Measurements from ENCODE around the gene LRRC72.
"Not testable (repeated sequence)": the region's sequence is repeated elsewhere in the genome, so short reads cannot be mapped to it uniquely, and the experiment has no call there.

Gene LRRC72

DNA sequence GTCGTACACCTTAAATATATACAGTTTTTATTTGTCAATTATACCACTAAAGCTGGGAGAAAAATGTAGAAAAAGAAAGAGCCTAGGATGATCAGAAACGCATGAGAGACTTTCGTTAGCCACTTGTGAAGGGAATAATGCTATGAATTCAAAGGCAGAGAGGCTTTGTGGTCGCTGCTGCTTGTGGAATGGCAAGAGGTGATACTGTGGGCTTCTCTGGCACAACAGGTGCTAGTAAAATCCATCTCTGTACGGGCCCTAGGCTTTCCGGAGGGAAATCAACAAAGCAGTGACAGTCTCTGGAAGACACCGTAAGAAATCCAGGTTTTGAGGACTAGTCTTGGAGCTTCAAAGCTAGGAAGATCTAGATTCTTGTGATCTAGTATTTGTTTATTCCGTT, 52.6 kb downstream of the LRRC72 start:
- no peak for DNase-seq (ENCODE audit: low spot score)
- H3K4me3 Mint-ChIP-seq, result no peak overlapping the region
- H3K9me3 Mint-ChIP-seq, result no peaks in the 10 kb centered on the region
- H3K36me3 Mint-ChIP-seq (ENCODE audit: low read depth), result no peaks in the 10 kb centered on the region
- no peaks in the 10 kb centered on the region for H3K4me1 Mint-ChIP-seq (ENCODE audit: low read depth)
- no peak overlapping the region for H3K27ac Mint-ChIP-seq
- peaks cover 2% of the 10 kb centered on the region for H3K27me3 Mint-ChIP-seq (ENCODE audit: low read depth)

DNA sequence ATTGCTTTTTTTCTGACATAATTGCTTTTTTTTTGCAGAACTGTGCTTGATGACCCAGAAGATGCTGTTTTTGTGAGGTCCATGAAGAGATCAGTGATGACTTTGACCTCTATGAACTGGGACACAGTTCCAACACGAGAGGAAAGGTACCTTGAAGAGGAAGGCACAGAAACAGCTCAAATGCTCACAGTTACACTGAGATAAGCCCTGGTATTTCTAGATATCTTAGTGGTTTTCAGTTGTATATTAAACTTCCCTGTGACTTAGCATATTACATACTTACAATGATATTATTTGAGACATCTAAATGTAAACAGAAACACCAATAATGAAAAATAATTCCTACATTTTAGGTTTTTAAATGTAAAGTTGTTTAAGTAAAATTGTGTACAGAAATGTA, 54.7 kb downstream of the LRRC72 start:
- Mint-ChIP-seq H3K4me1 (ENCODE audit: low read depth) (no peaks in the 10 kb centered on the region), H3K36me3 (ENCODE audit: low read depth) (no peaks in the 10 kb centered on the region), H3K4me3 (no peak overlapping the region), H3K27ac (no peak overlapping the region), H3K27me3 (ENCODE audit: low read depth) (peaks cover 2% of the 10 kb centered on the region), H3K9me3 (no peaks in the 10 kb centered on the region)
- DNase-seq (ENCODE audit: low spot score), result no peak

DNA sequence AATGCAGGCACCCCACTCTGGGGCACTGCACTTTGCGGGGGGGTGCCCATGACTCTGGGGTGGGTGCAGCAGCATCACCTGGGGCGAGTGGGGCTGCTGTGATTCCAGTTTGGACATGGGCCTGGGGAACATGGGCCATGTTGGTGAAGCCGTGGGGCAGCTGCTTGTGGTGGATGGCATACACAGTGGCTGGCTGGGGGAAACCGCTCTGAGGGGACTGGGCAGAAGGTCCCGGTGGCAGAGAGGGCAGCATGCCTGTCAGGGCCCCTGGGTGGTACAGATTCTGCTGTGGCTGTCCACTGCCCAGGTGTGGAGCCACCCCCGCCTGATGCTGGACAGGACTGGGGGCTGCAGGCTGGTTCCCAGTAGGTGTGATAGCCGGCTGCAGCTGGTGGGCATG, 57.2 kb downstream of the LRRC72 start:
- Mint-ChIP-seq H3K36me3 (ENCODE audit: low read depth) (no peaks in the 10 kb centered on the region), H3K4me3 (no peak overlapping the region), H3K9me3 (no peaks in the 10 kb centered on the region), H3K4me1 (ENCODE audit: low read depth) (no peaks in the 10 kb centered on the region), H3K27me3 (ENCODE audit: low read depth) (no peaks in the 10 kb centered on the region), H3K27ac (no peak overlapping the region)
- no peak for DNase-seq (ENCODE audit: low spot score)

DNA sequence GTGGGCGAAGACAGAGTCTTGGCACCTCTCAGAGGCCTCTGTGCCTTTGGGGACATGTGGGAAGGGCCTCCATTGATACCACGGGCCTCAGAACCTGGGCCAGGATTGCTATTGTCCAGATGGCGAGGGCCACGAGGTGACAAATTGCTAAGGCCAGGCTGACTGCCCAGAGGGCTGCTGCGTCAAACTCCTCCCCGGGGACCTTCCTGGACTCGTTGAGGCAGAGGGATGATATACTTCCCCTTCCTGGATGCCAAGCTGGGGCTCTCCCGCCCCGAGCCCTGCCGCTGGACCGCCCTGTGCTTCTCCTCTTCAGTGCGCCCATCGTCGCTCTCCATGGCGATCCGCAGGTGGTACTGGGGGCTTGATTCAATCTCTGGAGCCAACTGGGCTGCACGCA, 58.9 kb downstream of the LRRC72 start:
- no peaks in the 10 kb centered on the region for H3K4me1 Mint-ChIP-seq (ENCODE audit: low read depth)
- no peaks in the 10 kb centered on the region for H3K27me3 Mint-ChIP-seq (ENCODE audit: low read depth)
- DNase-seq (ENCODE audit: low spot score), result no peak
- no peaks in the 10 kb centered on the region for H3K9me3 Mint-ChIP-seq
- no peak overlapping the region for H3K27ac Mint-ChIP-seq
- no peaks in the 10 kb centered on the region for H3K36me3 Mint-ChIP-seq (ENCODE audit: low read depth)
- H3K4me3 Mint-ChIP-seq, result no peak overlapping the region

DNA sequence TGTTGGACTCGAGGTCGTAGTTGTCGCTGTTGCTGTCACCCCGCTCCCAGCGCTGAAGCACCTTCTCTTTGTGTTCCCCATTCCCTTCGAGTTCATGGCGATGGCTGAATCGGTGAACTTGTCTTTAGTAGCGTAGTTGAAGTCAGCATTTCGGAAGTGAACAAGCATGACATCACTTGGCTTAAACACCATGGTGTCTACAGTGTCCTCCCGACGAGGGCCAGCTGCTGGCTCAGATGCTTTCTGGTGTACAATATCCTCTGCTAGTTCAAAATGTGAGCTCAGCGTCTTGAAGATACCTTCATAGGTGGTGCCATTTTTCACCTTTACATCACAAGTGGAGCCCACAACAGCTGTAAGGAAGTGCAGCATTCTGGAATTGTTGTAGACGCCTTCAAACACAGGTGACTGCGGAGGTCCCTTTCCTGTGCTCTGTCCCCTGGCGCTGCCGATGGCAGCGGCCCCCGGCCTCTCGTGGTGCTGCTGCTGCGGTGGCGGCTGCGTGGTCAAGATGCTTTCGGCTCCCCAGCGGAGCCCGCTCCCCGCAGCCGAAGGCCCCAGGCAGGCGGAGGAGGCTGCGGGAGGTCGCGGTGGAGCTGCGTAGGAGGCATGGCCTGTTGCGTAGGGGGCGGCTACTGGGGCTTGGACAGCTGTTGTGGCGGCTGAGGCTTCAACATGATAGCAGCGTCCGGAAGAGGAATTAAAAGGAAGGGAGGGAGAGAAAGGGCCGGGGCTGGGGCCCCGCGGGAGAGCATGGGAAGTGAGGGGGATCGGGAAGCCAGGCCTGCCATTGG, 59.7 kb downstream of the LRRC72 start:
- H3K4me3 Mint-ChIP-seq, result no peak overlapping the region
- DNase-seq (ENCODE audit: low spot score), result no peak
- no peaks in the 10 kb centered on the region for H3K27me3 Mint-ChIP-seq (ENCODE audit: low read depth)
- no peaks in the 10 kb centered on the region for H3K9me3 Mint-ChIP-seq
- H3K27ac Mint-ChIP-seq, result no peak overlapping the region
- no peaks in the 10 kb centered on the region for H3K4me1 Mint-ChIP-seq (ENCODE audit: low read depth)
- no peaks in the 10 kb centered on the region for H3K36me3 Mint-ChIP-seq (ENCODE audit: low read depth)

DNA sequence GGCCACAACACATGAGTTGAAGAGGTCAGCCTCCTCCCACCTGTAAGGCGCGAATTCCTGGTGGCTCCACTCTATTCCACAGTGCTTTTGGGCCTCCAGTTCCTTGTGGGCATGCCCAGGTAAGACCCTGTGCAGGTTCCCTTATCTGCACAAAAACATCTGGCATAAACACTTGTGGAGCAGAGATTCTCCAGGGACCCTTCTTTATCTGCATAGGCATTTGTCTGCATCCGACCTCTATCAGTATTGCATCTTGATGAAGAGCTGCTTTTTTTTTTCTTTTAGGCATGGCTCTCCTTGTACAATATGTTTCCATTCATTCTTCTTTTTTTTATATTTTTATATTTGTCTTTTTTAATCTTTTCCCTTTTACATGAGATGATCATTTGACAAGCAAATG, 60.5 kb downstream of the LRRC72 start:
- H3K9me3 Mint-ChIP-seq, result no peaks in the 10 kb centered on the region
- H3K27me3 Mint-ChIP-seq (ENCODE audit: low read depth), result no peaks in the 10 kb centered on the region
- no peak overlapping the region for H3K4me3 Mint-ChIP-seq
- no peak for DNase-seq (ENCODE audit: low spot score)
- H3K4me1 Mint-ChIP-seq (ENCODE audit: low read depth), result no peaks in the 10 kb centered on the region
- H3K36me3 Mint-ChIP-seq (ENCODE audit: low read depth), result no peaks in the 10 kb centered on the region
- H3K27ac Mint-ChIP-seq, result no peak overlapping the region

DNA sequence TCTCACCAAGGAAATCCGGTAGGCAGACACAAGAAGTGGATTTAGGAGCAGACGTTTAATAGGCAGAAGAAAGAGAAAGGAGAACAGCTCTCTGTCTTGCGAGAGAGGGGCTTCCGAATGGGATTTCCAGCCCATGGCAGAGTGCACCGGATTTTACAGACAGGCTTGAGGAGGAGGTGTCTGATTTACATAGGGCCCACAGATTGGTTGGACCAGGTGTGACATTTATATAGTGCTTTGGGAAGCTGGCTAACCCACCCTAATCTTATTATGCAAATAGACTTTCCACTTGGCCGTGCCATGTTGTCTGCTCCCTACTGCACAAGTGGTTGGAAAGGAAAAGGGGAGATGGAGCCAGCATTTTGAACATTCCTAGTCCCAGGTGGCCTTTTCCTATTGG, 61.2 kb downstream of the LRRC72 start:
- Mint-ChIP-seq H3K27me3 (ENCODE audit: low read depth) (no peaks in the 10 kb centered on the region), H3K36me3 (ENCODE audit: low read depth) (no peaks in the 10 kb centered on the region), H3K27ac (no peak overlapping the region), H3K4me1 (ENCODE audit: low read depth) (no peaks in the 10 kb centered on the region), H3K4me3 (no peak overlapping the region), H3K9me3 (no peaks in the 10 kb centered on the region)
- DNase-seq (ENCODE audit: low spot score), result no peak

DNA sequence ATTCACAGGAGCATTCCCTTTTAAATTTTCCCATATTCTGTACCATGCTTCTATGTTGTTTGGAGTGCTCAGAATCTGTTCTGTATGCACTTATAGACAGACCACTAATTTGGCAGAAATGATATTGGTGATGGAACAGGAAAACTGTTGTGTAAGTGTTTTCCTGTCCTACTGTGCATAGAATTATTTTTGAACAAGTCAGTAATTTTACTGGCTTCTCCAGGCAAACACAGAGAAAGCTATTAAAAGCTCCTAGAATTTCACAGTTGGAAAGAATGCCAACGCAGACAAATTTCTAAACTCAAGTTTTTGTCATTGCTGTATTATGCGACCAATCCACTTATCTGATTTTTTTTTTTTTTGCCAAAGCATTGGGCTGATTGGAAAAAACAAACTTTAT, 63.3 kb downstream of the LRRC72 start:
- H3K36me3 Mint-ChIP-seq (ENCODE audit: low read depth), result no peaks in the 10 kb centered on the region
- H3K27ac Mint-ChIP-seq, result no peak overlapping the region
- no peaks in the 10 kb centered on the region for H3K27me3 Mint-ChIP-seq (ENCODE audit: low read depth)
- no peaks in the 10 kb centered on the region for H3K4me1 Mint-ChIP-seq (ENCODE audit: low read depth)
- no peaks in the 10 kb centered on the region for H3K9me3 Mint-ChIP-seq
- DNase-seq (ENCODE audit: low spot score), result no peak
- no peak overlapping the region for H3K4me3 Mint-ChIP-seq

DNA sequence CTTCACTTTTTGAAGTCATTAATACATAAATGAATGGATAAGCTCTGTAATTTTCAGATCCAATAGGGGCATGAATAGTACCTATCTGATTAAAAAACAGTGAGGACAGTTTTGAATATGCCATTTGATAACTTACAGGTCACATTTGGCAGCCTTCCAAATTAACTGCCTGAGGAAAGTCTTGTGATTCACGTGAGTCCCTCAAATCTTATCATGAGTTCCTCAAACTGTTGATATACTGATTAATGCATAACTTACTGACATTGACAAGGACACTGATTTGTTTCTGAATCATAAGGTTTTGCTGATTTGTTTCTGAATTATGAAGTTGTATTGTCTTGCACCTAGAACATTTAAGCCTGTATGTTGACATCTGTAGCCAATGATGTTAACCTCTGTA, 63.8 kb downstream of the LRRC72 start:
- H3K27ac Mint-ChIP-seq, result no peak overlapping the region

DNA sequence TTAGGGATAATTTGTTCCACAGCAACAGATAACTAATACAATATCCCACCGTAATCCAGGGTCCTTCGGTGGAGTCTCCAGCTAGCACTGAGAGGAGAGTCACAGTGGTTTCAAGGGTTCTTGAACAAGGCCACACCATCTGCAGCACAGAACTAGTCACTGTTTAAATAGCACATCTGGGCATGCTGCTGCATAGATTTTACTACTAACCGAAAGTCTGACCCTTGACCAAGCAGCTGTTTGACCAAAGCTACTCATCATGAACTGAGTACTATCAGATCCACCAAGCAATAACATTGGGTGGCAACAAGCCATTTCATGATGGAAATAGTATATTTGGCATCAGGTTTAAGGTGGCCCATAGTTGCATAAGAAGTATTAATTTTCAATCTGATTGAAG, 65.8 kb downstream of the LRRC72 start:
- H3K4me1 Mint-ChIP-seq (ENCODE audit: low read depth), result no peaks in the 10 kb centered on the region
- H3K4me3 Mint-ChIP-seq, result no peak overlapping the region
- no peaks in the 10 kb centered on the region for H3K36me3 Mint-ChIP-seq (ENCODE audit: low read depth)
- no peaks in the 10 kb centered on the region for H3K27me3 Mint-ChIP-seq (ENCODE audit: low read depth)
- H3K9me3 Mint-ChIP-seq, result no peaks in the 10 kb centered on the region
- DNase-seq (ENCODE audit: low spot score), result no peak
- no peak overlapping the region for H3K27ac Mint-ChIP-seq

More for the DNA sequence above, 63.8 kb downstream of the LRRC72 start:
- no peaks in the 10 kb centered on the region for H3K9me3 Mint-ChIP-seq
- no peak for DNase-seq (ENCODE audit: low spot score)
- H3K4me3 Mint-ChIP-seq, result no peak overlapping the region
- no peaks in the 10 kb centered on the region for H3K4me1 Mint-ChIP-seq (ENCODE audit: low read depth)
- no peaks in the 10 kb centered on the region for H3K27me3 Mint-ChIP-seq (ENCODE audit: low read depth)
- H3K36me3 Mint-ChIP-seq (ENCODE audit: low read depth), result no peaks in the 10 kb centered on the region

DNA sequence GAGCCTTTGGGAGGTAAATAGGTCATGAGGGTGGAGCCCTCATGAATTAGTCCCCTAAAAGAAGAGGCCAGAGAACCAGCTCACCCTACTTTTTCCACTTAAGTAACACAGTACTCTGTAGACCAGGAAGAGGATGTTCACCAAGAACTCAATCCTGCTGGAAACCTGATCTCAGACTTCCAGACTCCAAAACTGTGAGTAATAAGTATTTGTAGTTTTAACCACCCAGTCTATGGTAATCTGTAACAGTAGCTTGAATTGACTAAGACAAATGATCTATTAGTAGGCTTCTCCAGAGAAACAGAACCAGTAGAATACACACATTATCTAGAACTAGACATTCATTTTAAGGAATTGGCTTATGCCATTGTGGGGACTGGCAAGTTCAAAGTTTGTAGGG, 67.4 kb downstream of the LRRC72 start:
- no peak overlapping the region for H3K27ac Mint-ChIP-seq
- H3K4me1 Mint-ChIP-seq (ENCODE audit: low read depth), result no peaks in the 10 kb centered on the region
- H3K4me3 Mint-ChIP-seq, result no peak overlapping the region
- H3K9me3 Mint-ChIP-seq, result no peaks in the 10 kb centered on the region
- H3K27me3 Mint-ChIP-seq (ENCODE audit: low read depth), result no peaks in the 10 kb centered on the region
- no peak for DNase-seq (ENCODE audit: low spot score)
- H3K36me3 Mint-ChIP-seq (ENCODE audit: low read depth), result no peaks in the 10 kb centered on the region

DNA sequence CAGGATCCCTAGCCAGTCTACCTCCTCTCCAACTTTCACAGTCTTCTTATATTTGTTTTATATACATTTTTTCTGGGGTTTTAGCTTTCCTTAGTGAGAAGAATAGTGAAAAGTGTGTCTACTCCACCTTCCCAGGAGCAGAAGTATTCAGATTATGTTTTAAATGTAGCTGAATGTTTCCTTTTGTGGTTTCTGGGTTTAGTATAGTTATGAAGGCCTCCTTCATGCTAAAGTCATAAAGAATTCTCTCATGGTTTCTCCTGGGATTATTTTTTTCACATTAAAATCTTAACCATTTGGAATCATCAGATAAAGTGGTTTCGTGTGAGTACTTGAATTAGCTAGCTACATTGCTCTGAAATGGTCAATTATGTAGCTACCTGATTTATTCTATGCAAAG, 68.1 kb downstream of the LRRC72 start:
- Mint-ChIP-seq H3K36me3 (ENCODE audit: low read depth) (no peaks in the 10 kb centered on the region), H3K9me3 (no peaks in the 10 kb centered on the region), H3K27me3 (ENCODE audit: low read depth) (no peaks in the 10 kb centered on the region), H3K27ac (no peak overlapping the region), H3K4me1 (ENCODE audit: low read depth) (no peaks in the 10 kb centered on the region), H3K4me3 (no peak overlapping the region)
- no peak for DNase-seq (ENCODE audit: low spot score)

DNA sequence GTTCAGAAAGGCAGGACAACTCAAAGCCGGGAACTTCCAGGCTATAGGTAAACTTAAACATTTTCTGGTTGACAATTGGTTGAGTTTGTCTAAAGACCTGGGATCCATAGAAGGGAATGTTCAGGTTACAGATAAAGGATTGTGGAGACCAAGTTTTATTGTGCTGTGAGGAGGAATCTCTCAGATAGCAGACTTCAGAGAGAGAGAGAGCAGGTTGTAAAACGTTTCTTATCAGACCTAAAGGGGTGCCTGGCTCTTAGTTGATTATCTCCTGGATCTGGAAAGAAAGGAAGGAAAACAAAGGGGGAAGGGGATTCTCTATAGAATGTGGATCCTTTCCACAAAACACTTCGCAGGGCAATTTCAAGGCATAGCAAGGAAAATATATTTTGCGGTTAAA, 69.0 kb downstream of the LRRC72 start:
- not testable (repeated sequence) for H3K27ac Mint-ChIP-seq; H3K27me3 Mint-ChIP-seq (ENCODE audit: low read depth); H3K4me3 Mint-ChIP-seq

DNA sequence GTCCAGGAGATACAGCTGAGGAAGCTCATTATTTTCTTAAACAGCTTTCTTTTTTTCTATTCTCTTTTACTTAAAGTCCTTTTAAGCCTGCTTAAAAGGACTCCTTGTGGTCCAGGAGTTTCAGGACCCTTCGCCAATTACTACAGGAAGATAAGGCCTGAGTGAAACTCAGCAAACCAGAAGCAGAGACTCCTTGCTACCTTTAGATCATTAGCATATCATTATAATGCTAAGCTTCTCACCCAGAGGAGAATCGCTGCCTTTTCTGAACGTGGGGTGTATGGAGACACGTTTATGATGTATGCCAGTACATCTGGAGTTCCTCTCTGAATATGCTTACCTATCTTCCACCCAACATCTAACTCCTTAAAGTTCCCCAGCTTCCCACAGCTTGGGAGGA, 71.4 kb downstream of the LRRC72 start:
- H3K9me3 Mint-ChIP-seq, result no peaks in the 10 kb centered on the region

More for the DNA sequence above, 69.0 kb downstream of the LRRC72 start:
- H3K9me3 Mint-ChIP-seq; H3K4me1 Mint-ChIP-seq (ENCODE audit: low read depth); DNase-seq (ENCODE audit: low spot score); H3K36me3 Mint-ChIP-seq (ENCODE audit: low read depth): not testable (repeated sequence)

DNA sequence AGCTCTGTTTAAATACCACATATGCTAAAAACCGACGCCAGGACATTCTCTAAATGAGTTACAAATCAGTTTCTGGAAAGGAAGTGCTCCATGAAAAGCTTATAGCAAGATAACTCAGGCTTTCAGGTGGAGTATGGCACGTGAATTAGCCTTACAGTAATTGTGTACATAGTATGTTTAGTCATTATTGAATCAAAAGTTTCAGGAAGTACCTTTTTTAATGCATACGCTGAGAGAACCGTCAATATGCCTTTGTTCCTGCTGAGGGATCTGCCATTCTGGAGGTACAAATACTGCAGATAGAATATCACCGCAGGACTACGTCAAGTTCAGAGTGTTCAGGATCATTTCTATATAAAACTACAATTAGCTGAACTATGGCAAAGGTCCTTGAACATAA, 73.2 kb downstream of the LRRC72 start:
- no peak for DNase-seq (ENCODE audit: low spot score)
- H3K36me3 Mint-ChIP-seq (ENCODE audit: low read depth), result peaks cover 15% of the 10 kb centered on the region
- no peak overlapping the region for H3K27ac Mint-ChIP-seq
- no peak overlapping the region for H3K4me3 Mint-ChIP-seq
- no peaks in the 10 kb centered on the region for H3K4me1 Mint-ChIP-seq (ENCODE audit: low read depth)
- no peaks in the 10 kb centered on the region for H3K27me3 Mint-ChIP-seq (ENCODE audit: low read depth)
- H3K9me3 Mint-ChIP-seq, result no peaks in the 10 kb centered on the region

More for the DNA sequence above, 71.4 kb downstream of the LRRC72 start:
- no peak overlapping the region for H3K4me3 Mint-ChIP-seq
- H3K27me3 Mint-ChIP-seq (ENCODE audit: low read depth), result no peaks in the 10 kb centered on the region
- peaks cover 8% of the 10 kb centered on the region for H3K36me3 Mint-ChIP-seq (ENCODE audit: low read depth)
- DNase-seq (ENCODE audit: low spot score), result no peak
- no peak overlapping the region for H3K27ac Mint-ChIP-seq
- H3K4me1 Mint-ChIP-seq (ENCODE audit: low read depth), result no peaks in the 10 kb centered on the region
